RPMI7951 (cell line): Measurements from ENCODE around the gene TNS3. TPM values are rescaled to one million over a fixed set of nuclear protein-coding genes. Genes with fewer than 3 reads are reported as not detected.

Experiments used
- DNase-seq: peaks from one replicate; pipeline ENCODE4 v3.0.0-alpha.2; 2012; ENCODE audit warnings: low read depth
- total RNA-seq: library from RNA; depleted of rRNA; stranded (reverse); fragments of >200 nt; shearing (Covaris generic); gene quantifications from 2 replicates; pipeline ENCODE4 v1.2.3, GENCODE V29; 2014

The TNS3 gene
- total RNA-seq, 1 experiment from 2014 or later = 149 TPM

DNA sequence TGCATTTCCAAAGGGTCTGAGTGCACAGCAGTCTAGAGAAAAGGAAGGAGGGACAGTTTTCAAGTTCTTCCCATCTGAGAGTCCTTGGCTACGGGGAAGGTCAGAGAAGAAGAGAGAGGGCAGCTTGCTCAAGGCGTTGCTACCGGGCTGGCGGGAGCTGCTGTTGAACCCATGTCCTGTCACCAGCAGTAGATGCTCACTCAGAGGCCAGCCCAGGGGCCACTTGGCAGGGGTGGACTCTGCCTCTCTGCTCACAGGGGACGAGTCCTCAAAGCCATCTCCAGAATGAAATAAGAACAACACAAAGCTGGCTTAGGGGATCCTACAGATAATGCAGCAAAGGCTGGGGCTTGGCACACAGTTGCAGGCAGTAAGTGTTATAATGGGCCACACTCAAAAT lies 231.5 kb downstream of the TNS3 start:
- DNase-seq = no peak

DNA sequence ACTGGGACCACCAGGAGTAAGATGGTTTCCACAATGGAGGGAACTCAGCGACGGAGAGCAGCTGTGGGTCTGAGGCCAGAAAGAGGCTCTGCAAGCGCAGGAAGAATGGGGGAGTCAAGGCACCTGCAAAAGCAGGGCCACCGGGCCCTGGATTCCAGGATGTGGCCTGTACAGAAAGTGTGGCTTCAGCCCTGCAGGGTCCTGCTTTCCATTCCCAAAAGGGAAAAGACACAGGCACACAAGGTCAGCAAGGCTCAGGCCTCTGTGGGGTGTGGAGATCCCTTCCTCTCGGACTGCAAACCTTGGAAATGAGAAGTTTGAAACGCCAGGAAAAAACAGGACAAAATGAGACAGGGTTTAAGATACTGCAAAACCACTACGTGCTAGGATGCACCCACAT lies 232.5 kb downstream of the TNS3 start:
- no peak for DNase-seq

DNA sequence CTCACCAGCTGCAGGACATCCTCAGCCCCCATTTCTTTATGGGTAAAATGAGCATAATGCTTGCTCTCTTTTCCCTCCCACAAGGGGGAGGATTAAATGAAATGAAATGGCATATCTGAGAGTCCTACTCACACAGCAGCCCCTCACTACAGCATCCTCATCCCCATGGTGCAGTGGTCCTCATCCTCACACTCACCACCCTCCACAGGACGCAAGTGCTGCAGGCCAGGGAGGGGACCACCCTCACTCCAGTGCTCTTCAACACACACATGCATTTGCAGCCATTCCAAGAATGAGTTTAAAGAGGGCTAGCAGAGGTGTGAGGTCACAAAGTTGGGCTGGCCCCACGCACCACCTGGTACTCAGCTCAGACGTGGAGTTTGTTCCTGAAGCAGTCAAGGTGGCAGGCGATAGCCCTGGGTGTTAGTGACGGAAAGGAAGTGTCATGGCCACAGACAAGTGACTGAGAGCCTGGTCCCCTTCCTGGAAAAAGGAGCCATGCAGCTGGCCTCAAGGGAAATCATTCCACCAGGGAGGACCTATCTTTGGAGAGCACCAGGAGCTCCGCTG lies 234.0 kb downstream of the TNS3 start:
- no peak for DNase-seq

DNA sequence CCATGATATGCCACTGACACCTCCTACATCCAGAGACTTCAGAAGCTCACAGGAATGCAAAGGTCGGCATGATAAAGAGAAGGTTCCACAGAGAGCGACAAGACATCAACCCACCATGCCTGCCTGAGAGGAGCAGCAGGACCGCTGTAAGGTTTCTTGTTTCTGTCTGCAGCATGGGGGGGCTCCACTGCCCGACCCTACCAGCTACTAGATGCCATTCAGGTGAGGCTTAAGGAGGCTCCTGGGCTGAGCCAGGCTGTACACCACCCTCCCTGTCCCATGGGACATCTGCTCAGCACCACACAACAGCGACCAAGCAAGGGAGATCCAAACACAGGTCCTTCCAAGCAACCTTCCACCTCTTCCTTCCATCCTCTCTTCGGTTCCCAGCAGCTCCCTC lies 234.6 kb downstream of the TNS3 start:
- DNase-seq = no peak

DNA sequence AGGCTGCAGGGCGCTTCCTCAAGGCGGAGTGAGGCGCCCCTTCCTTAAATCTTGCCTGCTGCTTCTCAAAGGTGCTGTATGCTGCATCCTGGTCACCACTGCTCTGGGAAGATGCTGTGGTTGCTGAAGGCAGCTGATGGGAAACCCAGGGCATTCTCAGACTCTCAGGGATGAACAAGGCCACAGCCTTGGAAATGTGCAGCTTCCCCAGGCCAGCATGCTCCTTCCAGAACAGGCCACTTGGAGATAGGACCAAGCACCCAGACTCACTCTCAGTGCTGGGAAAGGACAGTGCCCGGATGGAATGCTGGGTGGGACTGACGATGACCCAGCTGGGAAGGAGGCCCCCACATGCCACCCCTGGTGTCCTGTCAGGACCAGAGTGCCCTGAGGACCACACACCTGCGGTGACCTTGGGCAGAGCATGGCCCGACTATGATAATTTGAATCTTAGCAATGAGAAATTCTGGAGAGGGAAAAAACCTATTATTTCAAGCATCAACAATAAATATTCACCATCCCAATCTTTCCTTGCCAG lies 235.5 kb downstream of the TNS3 start:
- DNase-seq = no peak

DNA sequence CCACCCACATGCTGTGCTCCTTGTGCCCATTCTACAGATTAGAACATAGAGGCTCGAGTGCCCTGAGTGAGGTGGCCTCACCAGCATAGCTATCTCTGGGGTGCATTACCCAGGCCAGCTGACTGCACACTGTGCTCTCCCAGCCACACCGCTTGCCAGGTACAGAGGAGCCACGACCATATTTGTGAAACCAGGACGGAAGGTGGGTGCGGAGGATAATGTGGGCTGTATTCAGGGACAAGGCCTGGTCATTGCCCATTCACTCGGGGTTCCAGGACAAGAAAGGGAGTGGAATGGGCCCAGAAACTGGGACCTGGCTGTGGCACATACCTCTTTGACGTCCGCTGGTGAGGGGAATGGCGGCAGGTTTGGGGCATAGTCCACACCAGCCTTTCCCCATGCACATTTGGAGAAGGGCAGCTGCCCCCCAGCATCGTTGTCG lies 236.0 kb downstream of the TNS3 start:
- DNase-seq = no peak

DNA sequence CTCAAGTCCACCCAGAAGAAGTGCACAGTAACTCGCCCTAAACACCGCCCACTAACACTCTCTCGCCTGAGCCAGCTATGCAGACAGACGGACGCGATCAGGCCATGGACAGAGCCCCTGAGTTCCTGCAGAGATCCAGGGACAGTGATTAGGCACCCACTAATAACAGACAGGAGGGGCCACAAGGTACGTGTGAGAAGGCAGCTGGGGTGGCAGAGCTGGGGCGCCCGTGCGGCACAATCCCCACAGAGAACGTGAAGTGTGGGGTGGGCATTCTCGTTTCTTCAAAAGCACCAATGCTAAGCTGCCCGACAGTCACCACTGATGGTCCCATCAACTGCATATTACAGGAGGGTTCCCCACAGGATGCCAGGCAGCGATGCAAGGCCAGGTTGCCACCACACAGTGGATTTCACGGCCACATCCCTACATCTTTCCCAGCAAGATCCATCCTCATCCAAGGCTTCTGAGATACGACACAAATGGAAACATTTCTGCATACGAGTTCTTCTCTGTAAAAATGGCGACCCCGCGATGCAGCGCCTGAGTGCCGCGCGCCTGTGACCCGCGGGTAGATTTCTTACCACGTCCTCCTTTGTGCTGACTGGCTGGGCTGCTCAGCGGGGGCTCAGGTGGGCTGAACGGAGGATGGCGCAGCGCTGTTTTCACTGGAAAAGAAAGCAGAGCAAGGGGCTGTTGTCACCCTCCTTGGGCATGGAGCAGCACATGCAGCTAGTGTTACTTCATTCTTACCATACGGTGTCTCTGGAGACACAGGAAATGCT lies 237.5 kb downstream of the TNS3 start:
- no peak for DNase-seq

DNA sequence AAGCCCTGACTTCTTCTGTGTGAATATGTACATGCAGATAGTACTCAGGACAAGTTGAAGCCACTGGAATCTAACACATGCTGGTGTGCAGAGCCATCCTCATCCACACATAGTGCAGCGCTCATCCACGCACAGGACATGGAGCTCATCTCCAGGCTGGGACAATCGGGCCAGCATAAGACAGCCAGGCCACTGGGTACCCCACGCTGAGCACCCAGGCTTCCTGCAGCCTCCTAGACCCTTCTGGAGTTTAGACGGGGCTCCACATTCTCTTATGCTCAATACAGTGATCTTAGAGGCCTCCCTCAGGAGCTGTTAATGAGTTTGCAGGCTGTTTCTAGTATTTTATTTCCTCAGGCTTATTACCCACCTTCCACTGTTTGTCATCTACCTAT lies 238.9 kb downstream of the TNS3 start:
- no peak for DNase-seq

DNA sequence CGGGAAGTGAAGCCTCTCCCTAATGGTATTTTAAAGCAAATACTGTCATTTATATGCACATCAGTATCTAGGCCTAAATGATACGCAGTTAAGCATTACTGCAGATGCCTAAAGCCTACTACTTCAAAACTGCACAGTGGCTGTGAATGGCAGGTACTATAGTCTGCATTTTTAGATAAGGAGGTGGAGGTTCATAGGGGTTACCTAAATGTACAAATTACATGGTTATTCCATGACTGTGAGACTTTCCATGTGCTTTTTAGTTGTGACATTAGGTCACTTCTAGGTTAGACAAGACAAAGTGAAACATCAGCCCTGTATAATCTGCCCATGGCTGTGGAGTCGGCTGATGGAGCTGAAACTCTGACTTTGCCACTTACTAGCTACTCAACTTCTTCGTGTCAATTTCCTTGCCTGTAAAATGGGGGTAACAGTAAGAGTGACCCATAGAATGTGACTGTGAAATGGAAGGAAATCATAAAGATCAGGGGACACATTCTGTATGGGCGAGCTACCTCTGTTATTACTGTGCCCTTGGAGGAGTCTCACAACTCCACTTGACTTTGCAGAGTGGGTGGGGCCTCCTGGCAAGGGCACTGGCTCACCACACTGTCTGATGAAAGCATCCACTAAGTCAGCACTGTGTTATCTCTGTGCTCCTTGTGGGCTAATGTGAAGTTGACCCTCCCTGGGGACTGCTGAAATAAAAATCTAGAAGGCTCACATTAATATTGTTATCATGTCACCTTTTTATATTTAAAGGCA lies 239.4 kb downstream of the TNS3 start:
- no peak for DNase-seq

DNA sequence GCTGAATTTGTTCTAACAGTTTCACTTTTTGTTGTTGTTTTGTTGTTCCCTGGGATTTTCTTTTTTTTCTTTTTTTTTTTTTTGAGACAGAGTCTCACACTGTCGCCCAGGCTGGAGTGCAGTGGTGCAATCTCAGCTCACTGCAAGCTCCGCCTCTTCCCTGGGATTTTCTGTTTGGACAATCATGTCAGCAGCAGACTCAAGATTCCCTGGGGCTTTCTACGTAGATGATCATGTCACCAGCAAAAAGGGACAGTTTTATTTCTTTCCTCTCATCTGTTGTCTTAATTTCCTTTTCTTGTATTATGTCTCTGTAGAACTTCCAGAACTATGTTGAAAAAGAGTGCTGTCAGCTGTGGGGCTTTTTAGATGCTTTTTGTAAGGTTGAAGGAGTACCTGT lies 241.4 kb downstream of the TNS3 start:
- DNase-seq = no peak

DNA sequence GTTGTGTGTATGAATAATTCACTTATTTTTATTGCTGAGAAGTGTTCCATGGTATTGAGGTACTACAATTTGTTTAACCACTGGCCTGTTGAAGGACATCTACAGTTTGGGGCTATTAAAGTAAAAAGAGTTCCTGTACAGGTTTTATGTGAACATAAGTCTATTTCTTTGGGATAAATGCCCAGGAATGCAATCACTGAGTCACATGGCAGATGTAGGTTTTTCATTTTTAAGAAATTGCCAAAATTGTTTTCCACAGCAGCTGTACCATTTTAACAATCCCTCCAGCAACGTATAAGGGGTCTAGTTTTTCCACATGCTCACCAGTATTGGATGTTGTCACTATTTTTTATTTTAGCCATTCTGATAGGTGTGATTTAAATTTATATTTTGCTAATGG lies 243.9 kb downstream of the TNS3 start:
- DNase-seq = no peak

DNA sequence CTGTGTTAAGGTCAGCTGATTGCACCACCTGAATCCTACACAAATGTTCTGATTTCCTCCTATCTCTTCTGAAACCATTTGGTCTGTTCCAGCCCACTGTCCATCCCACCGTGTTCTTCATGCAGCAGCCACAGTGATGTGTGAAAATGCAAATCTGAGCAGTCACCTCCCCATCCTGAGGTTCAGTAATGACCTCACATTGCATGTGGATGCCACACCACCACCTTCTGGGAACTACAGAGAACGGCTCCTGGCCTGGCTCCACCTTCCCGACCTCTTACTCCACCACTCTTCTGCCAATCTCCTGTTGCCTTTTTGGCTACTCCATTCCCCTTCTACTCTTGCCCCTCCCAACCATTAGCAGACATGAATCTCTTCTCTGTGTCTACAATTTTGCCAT lies 244.4 kb downstream of the TNS3 start:
- peak; percentile 56 for DNase-seq

DNA sequence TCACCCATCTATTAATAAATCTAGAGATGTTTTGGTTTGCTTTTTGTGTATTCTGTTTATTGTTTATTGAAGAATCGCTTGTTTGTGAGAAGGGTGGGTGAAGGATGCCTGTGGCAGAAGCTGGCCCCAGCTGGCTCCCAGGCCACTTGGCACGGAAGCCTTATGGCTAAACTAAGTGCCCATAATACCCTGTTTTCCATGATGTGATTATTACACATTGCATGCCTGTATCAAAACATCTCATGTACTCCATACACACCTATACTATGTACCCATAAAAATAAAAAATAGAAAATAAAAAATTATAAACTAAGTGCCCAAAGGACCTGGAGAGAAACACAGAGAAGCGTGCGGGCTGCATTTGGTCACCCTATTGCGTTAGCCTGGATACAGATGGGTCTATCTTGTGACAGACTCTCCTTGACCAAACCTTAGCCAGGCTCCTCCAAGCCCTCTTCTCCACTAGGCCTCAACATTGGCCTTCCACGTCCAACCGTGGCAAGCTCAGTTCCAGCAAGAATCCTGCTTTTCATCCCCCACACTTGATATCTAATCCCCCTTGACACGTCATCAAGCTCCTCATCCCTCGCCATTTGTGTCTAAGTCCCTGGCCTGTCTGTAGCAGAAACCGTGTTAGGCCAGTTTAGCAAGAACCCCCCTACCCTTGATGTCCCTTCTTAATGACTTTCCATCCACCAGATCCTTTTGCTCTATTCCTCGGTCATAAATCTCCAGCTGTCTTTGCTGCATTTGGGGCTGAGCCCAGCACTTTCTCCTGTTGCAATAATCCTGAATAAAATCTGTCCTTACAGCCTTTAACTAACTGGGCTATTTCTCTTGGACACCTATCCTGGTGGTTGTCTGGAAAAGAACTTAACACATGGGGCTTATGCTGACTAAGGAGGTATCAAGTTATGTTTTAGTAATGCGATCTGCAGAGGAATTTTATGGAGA lies 245.2 kb downstream of the TNS3 start:
- no peak for DNase-seq

DNA sequence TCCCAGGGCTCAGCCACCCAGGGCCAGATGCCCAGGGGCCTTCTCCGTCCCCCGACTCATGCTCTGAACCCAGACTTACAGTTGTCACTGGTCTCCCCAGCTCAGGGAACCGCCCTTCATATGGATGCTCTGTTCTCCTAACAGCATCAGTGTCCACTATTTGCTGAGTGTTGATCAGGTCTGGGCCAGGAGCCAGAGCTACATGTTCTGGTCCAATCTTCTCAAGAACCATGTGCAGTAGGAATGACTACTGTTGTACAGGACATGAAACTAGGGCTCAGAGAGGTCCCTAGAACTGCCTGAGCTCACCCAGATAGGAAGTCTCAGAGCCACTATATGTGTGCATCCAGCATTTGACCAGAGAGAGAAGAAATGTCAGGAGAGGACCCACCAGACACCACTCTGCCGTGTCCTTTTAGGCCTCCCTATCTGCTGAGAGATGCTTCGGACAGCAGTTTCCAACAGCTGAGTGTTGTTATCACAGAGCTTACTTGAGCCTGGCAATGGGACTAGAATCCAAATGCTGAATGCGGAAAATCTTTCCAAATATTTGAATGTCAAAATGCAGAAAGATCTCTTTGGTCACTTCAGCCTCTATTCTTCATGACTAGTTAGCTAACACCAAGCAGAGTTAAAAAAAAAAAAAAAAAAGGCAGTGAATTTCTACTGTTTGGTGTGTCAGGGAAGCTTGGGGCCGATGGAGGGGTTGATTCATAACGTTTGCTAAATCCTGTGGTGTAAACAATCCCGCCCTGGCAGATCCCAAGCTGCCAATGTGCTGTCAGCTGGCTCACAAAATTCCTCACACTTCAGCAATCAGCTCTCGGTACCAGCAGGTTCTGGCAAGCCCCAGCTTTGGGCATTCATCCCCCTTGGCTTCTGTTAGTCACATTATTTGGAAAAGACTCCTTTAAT lies 246.1 kb downstream of the TNS3 start:
- DNase-seq = peak; percentile 85

DNA sequence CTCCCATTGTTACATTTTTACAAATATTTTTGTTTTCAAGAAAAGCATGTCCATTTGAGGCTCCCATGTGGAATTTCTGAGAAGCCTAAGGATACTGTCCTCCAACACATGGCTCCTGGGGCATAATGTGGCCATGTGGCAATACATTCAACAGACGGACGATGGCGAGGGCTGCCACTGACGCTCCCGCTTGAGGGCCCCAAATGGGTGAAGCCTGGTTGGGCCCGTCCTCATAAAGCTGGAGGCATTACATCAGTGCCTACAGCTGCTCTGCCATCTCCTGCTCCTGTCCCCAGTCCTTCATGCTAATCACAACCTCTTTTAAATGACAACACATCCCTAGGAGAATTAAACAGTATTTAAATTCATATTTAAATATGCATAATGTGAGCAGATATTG lies 246.8 kb downstream of the TNS3 start:
- no peak for DNase-seq

DNA sequence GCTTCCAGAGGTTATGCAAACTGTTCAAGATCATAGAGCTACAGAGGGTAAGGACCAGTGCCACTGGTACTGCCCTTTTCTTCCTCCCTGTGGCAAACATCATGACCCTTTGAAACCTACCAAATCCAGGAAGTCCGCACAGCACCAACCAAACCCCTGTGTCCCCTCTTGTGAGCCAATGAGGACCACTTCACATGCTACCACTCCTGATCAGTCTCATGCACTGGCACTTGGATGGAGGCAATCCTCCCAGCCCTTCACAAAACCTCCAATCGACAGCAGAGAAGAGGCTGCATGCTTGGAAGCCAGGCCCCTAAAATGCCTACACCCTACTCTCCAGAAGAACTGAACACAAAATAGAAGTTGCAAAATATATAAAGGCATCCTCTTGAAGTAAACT lies 248.0 kb downstream of the TNS3 start:
- no peak for DNase-seq

DNA sequence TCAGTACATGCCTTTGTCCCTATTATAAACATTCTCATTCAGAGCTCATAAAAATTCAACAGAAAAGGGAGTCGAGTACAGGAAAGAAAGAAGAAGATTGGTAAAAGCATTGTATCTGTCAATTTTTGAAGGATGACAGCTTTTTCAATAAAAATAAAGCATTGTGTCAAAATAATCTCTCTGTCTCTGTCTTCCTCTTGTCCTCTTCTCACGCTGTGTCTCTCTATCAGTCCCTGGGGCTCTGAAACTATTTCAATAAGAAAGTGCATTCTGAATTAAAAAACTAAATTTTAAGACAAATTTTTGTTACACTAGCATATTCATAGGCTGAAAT lies 248.4 kb downstream of the TNS3 start:
- DNase-seq = no peak

DNA sequence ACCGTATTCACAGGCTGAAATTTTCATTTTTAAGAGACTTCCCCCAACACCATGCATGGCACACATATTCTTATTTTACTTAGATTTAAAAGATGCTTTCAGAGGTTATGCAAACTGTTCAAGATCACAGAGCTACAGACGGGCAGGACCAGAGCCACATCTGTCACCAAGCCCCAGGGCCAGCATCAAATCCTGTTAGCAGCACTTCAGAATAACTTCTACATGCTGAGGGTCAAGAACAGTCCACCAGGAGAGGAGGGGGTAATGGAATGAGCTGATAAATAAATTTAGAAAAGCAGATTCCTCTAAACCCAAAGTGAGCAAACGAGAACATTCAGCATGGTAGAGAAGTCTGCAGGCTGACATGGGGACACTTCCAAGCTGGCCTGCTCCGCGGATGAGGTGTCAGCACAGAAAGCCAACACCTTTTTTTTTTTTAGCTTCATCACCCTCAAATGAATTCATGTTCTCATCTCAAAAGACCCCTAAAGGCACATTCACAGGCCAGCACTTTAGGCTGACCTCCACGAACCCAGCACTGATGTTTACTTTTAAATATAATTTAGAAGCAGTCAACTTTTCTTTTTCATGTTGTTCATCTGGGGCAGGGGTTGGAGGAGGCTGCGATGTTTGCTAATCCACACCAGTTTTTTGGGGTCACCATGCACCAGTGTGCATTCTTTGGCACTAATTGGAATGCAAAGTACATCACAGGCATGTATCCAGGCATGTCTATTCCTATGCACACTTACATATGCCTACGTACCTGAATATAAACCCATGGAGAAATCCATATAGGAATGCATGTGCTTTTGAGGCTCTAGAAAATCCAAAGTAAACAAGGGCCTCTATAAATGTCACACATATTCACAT lies 249.0 kb downstream of the TNS3 start:
- no peak for DNase-seq

DNA sequence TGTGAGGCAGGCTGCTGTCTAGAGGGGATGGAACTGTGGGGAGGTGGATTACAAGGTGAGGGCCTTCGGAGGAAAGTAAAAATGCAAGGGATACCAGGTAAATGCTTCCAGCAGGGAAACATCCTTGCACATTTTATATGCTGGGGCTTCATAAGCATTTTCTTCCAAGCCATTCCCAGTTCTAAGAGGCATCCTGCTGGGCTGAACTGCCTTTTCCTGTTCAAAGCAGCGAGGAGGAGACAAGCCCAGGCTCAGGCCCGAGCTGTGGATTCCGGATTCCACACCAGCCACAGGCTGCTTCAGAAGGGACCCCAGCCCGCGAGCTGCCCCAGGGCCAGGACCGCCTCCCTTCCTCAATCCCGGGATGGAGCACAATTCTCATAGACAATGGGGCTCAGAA lies 249.7 kb downstream of the TNS3 start:
- DNase-seq = no peak

DNA sequence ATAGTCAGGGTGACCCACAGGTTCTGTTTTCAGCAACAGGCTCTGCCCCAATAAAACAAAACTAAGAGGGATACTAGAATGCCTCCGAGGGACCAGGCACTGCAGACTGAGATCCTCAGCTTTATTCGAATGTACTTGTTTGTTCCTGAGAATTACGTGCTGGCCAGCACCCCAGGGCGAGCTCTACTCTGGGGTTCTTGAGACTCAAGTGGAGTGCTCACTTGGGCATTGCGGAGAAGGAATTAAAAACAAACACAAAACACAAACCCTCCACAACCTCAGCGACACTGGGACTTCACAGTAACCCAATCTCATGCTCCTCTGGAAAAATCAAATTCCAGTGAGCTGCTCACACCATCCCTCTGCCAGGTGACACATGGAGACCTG lies 250.7 kb downstream of the TNS3 start:
- DNase-seq = no peak
